HG03565 (cell line): ENCODE results near the gene CLCA1.
A peak's percentile ranks its signal among the peaks of the same experiment; 100 is the strongest.

Source experiments
- ATAC-seq: cut with Tn5 transposase; IDR thresholded peaks from one replicate; pipeline ENCODE4 v1.9.1; 2021; ENCODE audit warnings: mild to moderate bottlenecking, moderate library complexity; ENCODE audit not compliant: unreplicated experiment

The CLCA1 gene, protein sequence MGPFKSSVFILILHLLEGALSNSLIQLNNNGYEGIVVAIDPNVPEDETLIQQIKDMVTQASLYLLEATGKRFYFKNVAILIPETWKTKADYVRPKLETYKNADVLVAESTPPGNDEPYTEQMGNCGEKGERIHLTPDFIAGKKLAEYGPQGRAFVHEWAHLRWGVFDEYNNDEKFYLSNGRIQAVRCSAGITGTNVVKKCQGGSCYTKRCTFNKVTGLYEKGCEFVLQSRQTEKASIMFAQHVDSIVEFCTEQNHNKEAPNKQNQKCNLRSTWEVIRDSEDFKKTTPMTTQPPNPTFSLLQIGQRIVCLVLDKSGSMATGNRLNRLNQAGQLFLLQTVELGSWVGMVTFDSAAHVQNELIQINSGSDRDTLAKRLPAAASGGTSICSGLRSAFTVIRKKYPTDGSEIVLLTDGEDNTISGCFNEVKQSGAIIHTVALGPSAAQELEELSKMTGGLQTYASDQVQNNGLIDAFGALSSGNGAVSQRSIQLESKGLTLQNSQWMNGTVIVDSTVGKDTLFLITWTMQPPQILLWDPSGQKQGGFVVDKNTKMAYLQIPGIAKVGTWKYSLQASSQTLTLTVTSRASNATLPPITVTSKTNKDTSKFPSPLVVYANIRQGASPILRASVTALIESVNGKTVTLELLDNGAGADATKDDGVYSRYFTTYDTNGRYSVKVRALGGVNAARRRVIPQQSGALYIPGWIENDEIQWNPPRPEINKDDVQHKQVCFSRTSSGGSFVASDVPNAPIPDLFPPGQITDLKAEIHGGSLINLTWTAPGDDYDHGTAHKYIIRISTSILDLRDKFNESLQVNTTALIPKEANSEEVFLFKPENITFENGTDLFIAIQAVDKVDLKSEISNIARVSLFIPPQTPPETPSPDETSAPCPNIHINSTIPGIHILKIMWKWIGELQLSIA

DNA sequence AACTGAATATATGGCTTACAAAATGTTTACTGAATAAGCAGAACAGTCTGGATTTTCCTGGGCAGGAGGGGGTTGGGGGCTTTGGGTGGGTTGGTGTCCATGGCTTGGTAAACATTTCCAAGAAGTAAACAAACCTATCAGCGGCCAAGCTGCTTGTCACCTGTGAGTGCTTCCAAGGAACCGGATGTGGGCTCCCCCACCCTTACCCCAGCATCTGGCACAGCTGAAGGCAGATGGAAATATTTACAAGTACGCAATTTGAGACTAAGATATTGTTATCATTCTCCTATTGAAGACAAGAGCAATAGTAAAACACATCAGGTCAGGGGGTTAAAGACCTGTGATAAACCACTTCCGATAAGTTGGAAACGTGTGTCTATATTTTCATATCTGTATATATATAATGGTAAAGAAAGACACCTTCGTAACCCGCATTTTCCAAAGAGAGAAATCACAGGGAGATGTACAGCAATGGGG is at the start of gene CLCA1:
Gene CLCA1 (plus strand): TSS at position 427 of the 477 bp plus-strand sequence. CDS start 45 bp downstream, at position 472.
- no peak for ATAC-seq

DNA sequence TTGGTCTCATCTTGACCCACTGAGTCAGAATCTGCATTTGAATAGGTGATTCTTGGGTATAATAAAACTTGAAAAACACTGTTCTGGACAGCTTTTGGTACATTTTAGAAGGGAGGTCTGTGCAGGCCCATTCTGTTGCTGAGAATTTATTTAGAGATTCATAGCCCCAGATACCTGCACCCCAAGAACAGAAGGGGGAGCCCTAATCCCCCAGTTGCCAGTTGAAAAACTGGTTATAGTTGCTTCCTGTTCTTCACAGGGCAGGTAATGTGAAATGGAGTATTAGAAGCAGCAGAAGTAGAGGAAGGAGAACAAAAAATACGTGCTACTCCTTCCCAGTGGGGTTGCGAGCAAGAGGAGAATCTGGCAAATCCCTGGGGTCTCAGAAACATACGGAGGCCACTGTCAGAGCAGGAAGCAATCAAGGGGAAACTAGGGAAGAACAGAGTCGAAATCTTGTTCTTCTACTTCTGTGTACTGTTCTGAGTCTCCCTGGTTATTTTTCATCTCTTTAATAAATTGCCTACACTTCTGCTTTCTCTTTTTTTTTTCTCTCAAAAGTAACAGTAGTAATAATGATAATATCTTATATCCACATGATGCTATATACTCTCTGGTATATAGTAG is 49.3 kb upstream of the CLCA1 start:
- peak; percentile 88 for ATAC-seq

DNA sequence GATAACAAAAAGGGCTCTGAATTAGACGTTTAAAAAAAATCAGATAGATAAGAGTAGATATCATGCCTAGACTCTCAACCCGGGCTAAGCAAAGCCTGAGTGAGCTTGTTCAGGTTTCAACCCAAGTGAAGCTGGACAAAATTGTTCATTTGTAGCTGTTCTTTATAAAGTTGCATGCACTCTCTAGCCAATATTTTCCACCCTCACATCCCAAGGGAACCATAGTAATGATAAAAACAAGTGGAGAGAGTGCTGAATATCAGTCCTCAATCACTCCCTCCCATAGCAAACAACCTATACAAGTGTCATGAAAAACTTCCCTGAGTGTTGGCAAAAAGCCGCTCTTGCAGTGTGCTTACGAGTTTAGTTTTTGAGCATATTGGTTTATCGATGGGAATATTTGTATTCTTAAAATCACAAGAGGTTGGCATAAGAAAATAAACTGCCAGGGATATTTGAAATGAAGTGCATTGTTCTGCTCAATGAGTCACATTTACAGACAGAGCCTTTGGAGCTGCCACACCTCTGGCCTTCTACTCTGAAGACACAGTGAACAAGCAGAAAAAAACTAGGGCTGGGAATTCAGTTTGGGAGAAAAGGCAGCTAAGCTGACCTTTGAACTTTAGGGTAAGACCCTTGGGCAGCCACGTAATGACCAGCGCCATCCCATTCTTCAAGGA is 47.0 kb upstream of the CLCA1 start:
- no peak for ATAC-seq

GRCh38 chr1:86423473-86423872 is 45.3 kb upstream of the CLCA1 start:
- ATAC-seq = no peak

- ATAC-seq = no peak
Observed at GRCh38 chr1:86423873-86424272, 44.9 kb upstream of the CLCA1 start, which contains the start of gene CLCA2. CLCA2 (plus strand) TSS chr1:86424171; CDS start chr1:86424248, 77 bp downstream.

GRCh38 chr1:86429122-86429725 is 39.5 kb upstream of the CLCA1 start:
- ATAC-seq = no peak

- no peak for ATAC-seq
Observed at GRCh38 chr1:86429835-86430234, 38.9 kb upstream of the CLCA1 start.

DNA sequence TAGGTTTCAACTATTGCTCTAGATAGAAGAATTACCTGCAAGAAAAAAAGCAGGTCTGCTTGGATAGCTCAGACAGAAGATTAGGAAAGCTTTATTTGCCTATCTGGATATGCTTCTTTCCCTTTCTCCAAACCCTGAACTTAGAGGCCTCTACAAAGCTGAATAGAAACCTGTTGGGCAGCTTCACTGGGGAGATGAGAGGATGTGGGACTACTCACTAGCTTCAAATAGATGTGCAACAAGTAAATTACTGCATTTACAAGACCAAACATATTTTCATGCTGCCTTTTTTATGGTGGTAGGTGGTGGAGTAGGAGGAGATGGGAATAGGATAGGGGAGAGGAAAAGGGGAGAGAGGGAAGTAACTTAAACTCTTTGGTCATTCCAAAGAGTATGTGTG is 38.4 kb upstream of the CLCA1 start:
- no peak for ATAC-seq

DNA sequence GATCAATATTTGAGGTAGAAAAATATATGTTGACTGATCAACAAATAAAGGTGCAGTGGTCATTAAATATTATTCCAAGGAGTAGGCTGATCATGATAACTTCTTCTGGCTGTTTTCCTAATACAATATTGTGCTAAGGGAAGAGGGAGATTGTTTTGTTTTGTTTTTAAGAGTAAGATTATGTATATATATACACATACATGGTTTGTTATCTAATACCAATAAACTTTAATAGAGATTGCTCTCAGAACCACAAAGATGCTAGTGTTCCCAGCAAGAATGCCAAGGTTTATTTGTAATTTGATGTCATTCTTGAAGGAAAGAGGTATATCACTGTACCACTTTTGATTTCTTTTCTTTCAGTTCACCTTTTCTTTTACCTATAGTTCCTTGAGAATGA is 34.7 kb upstream of the CLCA1 start:
- no peak for ATAC-seq

DNA sequence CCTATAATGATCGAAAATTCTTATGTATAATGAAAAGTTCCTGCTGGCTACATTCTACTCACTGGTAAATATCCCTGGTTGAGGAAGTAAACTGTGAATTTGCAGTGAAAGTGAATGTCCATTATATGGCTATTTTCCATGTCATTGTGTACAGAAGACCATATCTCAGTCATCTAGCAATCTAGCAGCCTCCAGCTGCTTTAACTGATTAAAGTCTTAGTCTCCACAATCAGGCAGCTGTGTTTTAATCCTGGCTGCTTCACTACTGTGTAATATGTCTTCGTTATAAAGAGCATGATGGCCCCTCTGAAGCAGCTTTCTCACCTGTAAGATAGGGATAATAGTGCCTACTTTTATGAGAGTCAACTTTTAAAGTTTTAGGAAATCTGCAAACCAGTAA is 33.4 kb upstream of the CLCA1 start:
- ATAC-seq = no peak

- ATAC-seq = no peak
Observed at GRCh38 chr1:86436041-86436440, 32.7 kb upstream of the CLCA1 start.

GRCh38 chr1:86441581-86441980 is 27.1 kb upstream of the CLCA1 start:
- no peak for ATAC-seq

DNA sequence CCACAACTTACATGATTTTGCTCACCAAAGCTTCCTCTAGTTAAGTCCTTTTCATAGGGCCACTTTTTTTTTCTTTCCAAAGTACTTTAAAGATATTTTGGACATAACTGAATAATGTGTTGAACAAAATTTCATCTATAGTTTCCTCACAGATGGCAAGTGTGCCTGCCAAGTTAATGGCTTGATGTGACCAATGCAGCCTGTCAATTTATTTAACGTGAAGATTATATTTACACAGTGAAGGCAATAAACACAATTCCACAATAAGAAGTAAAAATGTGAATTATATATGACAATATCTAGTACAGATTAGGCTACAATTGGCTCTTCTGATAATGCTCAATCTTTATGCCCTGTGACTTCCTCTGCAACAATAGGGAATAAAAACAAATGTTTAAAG is 26.7 kb upstream of the CLCA1 start:
- no peak for ATAC-seq

DNA sequence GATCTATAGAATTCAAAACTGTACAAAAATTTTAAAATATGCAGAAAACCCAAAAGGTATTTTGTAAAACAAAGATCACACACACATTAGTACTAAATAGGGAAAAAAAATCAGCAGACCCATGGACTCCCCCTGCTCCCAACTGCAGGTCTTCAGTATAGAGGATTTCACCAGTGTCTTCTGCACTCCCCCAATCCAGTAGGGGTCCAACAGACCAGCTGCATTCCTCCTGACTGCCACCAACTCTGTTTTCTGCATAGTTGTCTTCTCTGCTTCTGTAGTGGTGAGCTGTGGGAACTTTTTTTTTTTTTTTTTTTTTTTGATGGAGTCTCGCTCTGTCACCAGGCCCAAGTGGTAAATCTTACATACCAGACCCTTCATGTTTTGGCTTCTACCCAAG is 22.8 kb upstream of the CLCA1 start:
- no peak for ATAC-seq

GRCh38 chr1:86447198-86447790 is 21.4 kb upstream of the CLCA1 start:
- no peak for ATAC-seq

- no peak for ATAC-seq
Observed at GRCh38 chr1:86448670-86449069, 20.1 kb upstream of the CLCA1 start.

- no peak for ATAC-seq
Observed at GRCh38 chr1:86449103-86449502, 19.6 kb upstream of the CLCA1 start.

DNA sequence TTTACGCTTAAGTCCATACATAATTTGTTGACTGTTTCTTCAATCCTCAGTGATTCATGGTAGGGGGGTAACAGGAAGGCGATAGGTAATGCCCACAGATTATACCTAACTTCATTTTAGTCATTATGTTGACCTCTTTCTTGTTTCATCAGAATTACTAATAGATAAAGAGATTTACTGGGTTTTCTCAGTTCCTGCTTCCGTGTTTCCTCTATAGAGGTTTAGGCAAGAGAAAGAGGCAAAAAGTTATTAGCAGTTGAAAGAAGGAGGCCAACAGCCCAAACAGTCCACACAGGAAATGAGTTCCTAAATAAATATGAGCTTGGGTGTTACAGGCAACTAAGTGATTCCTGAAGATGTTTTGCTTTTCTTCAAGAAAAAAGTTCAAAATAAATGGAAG is 17.9 kb upstream of the CLCA1 start:
- ATAC-seq = no peak

DNA sequence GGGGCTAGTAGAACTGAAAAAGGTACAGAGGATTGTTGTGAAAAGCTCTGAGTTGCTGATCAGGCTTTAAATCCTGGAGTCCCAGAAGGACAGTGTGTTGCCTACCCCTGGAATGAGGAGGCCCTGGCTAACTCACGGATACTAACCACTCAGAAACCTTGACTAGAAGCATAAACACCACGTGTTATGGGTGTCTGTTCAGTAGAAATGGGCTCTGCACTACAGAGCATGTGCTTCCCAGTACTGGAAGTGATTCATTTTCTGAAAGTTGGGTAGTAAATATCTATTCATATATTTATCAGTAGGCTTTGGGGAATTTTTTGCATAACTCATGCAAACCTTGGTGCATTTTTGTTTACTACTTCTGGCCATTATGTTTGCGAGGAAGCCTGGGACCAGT is 15.1 kb upstream of the CLCA1 start:
- ATAC-seq = no peak

GRCh38 chr1:86455073-86455472 is 13.7 kb upstream of the CLCA1 start:
- ATAC-seq = no peak
